SJCRH30 (cell line): ENCODE results near the gene WBP2. TPM values are rescaled to one million over a fixed set of nuclear protein-coding genes. Genes with fewer than 3 reads are reported as not detected.

ENCODE experiments used
- DNase-seq, 2 experiments: peaks; one replicate each; pipeline ENCODE4 v3.0.0-alpha.2; 2015 to 2020
- H3K27ac ChIP-seq: fragments of 250-450 bp; sonication (Bioruptor Pico); 2 replicates; pipeline ENCODE4 v1.5.1; 2020; ENCODE audit warnings: mild to moderate bottlenecking, moderate library complexity
- H3K27me3 ChIP-seq: fragments of 250-450 bp; sonication (Bioruptor Pico); 2 replicates; pipeline ENCODE4 v1.5.1; 2020; ENCODE audit warnings: mild to moderate bottlenecking, moderate library complexity
- H3K36me3 ChIP-seq: fragments of 250-450 bp; sonication (Bioruptor Pico); 2 replicates; pipeline ENCODE4 v1.5.1; 2020; ENCODE audit warnings: mild to moderate bottlenecking, moderate library complexity
- H3K4me1 ChIP-seq: fragments of 250-450 bp; sonication (Bioruptor Pico); 2 replicates; pipeline ENCODE4 v1.5.1; 2020; ENCODE audit warnings: mild to moderate bottlenecking, moderate library complexity
- H3K4me3 ChIP-seq: fragments of 250-450 bp; sonication (Bioruptor Pico); 2 replicates; pipeline ENCODE4 v1.5.1; 2020; ENCODE audit warnings: mild to moderate bottlenecking, moderate library complexity
- H3K9me3 ChIP-seq: fragments of 250-450 bp; sonication (Bioruptor Pico); replicated peaks from 2 replicates; pipeline ENCODE4 v1.5.1; 2020; ENCODE audit warnings: mild to moderate bottlenecking, moderate library complexity
- total RNA-seq: library from RNA; depleted of rRNA; stranded (reverse); fragments of >200 nt; shearing (Covaris generic); gene quantifications from 2 replicates; pipeline ENCODE4 v1.2.3, GENCODE V29; 2014

The WBP2 gene
- total RNA-seq, 1 experiment from 2014 or later, result 36.3 TPM

- no peak for DNase-seq
- no peak overlapping the region for H3K4me3 ChIP-seq
- H3K36me3 ChIP-seq, result peaks cover 25% of the 10 kb centered on the region
- H3K27me3 ChIP-seq, result no peaks in the 10 kb centered on the region
- H3K27ac ChIP-seq, result no peak overlapping the region
- peaks cover 17% of the 10 kb centered on the region; the same call in 1 of the 2 replicates for H3K4me1 ChIP-seq
- no peaks in the 10 kb centered on the region for H3K9me3 ChIP-seq
Measured at GRCh38 chr17:75847614-75848522, 7.3 kb downstream of the WBP2 start.

DNA sequence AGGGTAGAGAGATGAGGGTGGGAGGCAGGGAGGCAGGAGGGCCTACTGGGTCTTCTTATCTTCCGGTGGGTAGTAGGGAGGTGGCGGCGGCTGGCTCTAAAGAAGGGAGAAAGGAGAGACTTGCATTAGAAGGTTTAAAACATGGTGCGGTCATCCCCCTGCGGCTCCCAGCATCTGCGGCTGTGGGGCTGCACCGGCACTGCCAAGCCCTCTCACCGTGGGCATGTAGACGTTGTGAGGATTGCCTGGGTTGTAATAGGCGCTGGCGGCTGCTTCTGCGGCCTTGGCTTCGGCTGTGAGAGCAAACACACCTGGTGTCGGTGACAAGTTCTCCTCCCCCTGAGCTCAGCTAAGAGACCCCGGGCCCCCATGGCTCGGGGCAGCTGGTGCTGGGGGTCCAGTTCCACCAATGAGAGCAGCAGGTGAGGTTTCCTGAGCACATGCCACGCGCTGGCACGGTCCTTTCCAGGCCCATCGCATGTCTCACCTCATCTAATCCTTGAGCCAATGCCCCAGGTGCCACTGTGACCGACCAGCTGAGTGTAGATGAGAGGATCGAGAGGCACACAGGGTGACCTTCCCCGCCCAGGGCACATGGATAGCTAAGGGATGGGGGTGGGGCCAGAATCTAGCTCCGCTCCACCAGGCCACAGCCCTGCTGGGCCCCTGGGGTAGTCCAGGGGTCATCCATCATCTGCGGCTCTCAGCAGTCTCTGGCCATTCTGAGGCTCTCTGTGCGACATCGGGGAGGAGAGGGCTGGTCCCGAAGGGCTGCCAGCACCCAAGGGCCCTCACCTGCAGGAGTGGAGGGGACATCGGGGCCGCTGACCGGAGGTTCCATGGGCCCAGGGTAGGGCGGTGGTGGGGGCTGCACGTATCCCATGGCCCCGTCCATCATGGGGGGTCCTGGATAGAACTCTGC, 8.2 kb downstream of the WBP2 start:
- no peaks in the 10 kb centered on the region for H3K9me3 ChIP-seq
- no peak overlapping the region for H3K4me3 ChIP-seq
- DNase-seq, result no peak
- peaks cover 25% of the 10 kb centered on the region for H3K36me3 ChIP-seq
- H3K27me3 ChIP-seq, result no peaks in the 10 kb centered on the region
- H3K4me1 ChIP-seq, result peaks cover 17% of the 10 kb centered on the region; the same call in 1 of the 2 replicates
- H3K27ac ChIP-seq, result no peak overlapping the region

DNA sequence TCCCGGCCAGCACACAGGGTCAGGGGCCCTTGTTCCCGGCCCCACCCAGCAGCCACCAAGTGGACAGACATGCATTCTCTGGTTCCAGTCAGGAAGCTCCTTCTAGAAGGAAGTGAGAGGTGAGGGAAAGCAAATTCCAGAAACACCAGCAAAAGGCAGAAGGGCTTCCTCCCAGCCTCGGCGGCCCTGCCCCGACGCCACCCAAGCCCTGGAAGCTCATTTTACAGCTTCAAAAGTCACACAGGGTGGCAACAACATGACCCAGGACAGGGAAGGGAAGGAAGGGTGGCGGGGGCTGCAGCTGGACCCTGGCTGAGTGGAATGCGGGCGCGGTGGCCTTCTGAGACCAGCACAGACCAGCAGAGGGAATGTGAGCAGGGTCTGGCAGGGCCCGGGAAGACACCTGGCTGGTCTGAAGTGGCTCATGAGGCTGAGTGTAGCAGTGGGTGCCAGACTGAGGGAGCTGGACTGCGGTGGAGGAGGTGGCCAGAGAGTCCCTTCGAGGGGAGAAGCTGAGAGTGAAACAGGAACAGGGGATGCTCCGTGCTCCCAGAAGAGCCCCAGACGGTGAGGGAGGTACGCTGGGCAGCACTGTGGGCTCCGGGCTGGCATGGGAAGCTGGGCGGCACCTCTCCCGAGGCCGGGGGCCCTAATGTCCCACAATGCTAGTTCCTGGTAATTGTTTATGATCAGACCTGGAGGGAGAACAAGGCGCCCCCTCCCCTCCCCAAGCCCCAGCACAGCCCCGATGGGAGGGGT, 9.0 kb downstream of the WBP2 start:
- no peak for DNase-seq
- no peaks in the 10 kb centered on the region for H3K27me3 ChIP-seq
- H3K27ac ChIP-seq, result no peak overlapping the region
- peaks cover 21% of the 10 kb centered on the region for H3K36me3 ChIP-seq
- H3K4me1 ChIP-seq, result peaks cover 17% of the 10 kb centered on the region; the same call in 1 of the 2 replicates
- no peak overlapping the region for H3K4me3 ChIP-seq
- H3K9me3 ChIP-seq, result no peaks in the 10 kb centered on the region

- Histone ChIP-seq H3K4me3 (no peak overlapping the region), H3K36me3 (peaks cover 19% of the 10 kb centered on the region), H3K27me3 (no peaks in the 10 kb centered on the region), H3K9me3 (no peaks in the 10 kb centered on the region), H3K4me1 (peaks cover 17% of the 10 kb centered on the region; the same call in 1 of the 2 replicates), H3K27ac (no peak overlapping the region)
- DNase-seq, result peak; percentile 82 to 85
Measured at GRCh38 chr17:75845058-75845711, 9.9 kb downstream of the WBP2 start.

DNA sequence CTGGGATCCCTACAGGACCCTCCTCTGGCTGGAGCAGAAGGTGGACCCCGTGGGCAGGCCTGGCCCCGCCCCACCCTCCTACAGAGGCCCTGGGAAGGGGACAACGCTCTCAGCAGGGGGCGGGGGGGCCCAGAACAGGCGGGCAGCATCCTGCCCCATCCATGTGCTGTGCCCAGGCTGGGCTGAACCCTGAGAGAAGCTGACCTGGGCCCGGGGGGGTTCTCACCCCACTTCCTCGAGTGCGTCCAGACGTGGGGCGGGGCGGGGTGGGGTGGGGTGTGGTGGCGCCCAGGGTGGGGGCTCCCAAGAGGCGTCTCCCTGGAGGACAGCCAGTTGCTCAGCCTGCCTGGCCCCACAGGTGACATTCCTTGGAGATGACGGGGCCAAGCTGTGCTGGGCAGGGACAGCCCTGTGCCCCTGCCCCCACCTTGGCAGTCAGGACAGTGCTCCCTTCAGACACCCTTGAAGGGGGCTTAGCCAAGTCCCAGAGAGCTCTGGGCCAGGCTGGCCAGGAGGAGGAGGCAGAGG, 10.5 kb downstream of the WBP2 start:
- Histone ChIP-seq H3K9me3 (no peaks in the 10 kb centered on the region), H3K4me1 (peaks cover 17% of the 10 kb centered on the region; the same call in 1 of the 2 replicates), H3K36me3 (peaks cover 17% of the 10 kb centered on the region), H3K27me3 (no peaks in the 10 kb centered on the region), H3K4me3 (peak overlapping the region; percentile 31), H3K27ac (no peak overlapping the region)
- DNase-seq, result peak; percentile 35 to 38

DNA sequence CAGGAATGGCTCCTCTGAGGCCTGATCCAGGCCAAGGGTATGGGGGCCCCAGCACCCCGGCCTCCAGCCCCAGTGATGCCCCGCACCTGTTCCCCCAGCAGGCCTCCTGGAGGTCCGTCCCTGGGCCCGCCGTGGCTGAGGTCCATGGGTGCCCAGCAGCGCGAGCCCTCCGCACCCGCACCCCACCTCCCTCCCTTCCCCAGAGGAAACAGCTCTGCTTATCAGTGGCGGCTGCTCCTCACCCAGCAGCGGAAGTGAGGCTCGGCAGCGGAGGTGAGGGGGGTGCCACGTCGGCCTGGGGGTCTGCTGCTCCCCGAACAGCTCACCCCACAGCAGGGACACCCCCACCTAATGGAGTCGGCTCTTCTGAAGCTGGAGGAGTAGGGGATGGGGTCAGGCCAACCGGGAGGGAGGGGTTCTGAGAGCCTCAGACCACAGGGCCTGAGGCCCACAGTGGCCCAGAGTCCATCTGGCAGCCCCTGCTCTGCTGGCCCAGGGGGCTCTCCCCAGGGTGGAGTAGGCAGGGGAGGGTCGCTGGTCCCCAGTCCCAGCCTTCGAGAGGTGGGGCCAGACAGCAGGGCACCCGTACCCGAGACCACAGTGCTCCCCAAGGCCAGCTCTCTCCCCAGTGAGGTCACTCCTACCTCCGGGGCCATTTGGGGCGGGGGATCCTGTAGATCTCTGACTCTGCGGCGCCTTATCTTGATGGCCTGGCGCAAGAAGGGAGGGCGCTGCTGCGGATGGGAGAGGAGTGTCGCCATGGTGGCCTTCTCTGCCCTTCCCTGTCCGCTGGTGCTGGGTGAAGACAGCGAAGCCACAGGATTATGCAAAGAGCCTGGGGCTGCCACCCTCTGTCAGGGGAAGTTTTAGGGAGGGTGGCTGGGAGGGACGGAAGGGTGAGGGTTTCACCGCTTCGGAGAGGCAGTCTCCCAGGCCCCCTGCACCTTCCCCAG, 11.3 kb downstream of the WBP2 start, which contains the start of gene UNC13D:
Gene UNC13D (minus strand): TSS at position 828 of the 953 bp plus-strand sequence. CDS start 67 bp downstream, at position 761.
- peaks cover 17% of the 10 kb centered on the region; the same call in 1 of the 2 replicates for H3K4me1 ChIP-seq
- peaks cover 11% of the 10 kb centered on the region; the same call in 1 of the 2 replicates for H3K36me3 ChIP-seq
- peak in 1 of 2 experiments; percentile 50 for DNase-seq
- no peaks in the 10 kb centered on the region for H3K27me3 ChIP-seq
- peak within 1 kb of the TSS; percentile 31 for H3K4me3 ChIP-seq
- H3K9me3 ChIP-seq, result no peaks in the 10 kb centered on the region
- no peak within 1 kb of the TSS for H3K27ac ChIP-seq

- H3K4me1 ChIP-seq, result peaks cover 17% of the 10 kb centered on the region; the same call in 1 of the 2 replicates
- peaks cover 7% of the 10 kb centered on the region; the same call in 1 of the 2 replicates for H3K36me3 ChIP-seq
- H3K27me3 ChIP-seq, result no peaks in the 10 kb centered on the region
- H3K9me3 ChIP-seq, result no peaks in the 10 kb centered on the region
- no peak overlapping the region for H3K4me3 ChIP-seq
- no peak for DNase-seq
- H3K27ac ChIP-seq, result no peak overlapping the region
Measured at GRCh38 chr17:75842963-75843576, 12.1 kb downstream of the WBP2 start.

DNA sequence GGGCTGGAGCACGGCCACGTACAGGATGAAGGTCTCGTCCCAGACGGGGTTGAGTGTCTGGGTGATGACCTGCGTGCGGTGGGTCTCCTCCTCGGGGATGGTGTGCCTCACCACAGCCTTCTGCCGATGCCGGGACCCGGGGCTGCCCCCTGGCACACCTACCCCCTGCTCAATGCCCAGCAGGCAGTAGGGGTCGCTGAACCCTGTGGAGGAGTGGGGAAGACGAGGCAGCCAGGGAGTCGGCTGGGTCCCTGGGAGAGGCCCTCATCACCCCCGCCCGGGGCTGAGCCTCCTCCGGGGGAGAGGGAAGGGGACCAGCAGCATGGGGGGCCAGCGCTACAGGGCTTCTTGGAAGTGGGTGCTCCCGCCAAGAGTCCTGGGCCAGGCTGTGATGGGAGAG, 12.7 kb downstream of the WBP2 start:
- Histone ChIP-seq H3K27me3 (no peaks in the 10 kb centered on the region), H3K27ac (no peak overlapping the region), H3K4me3 (no peak overlapping the region), H3K9me3 (no peaks in the 10 kb centered on the region), H3K36me3 (peaks cover 5% of the 10 kb centered on the region; the same call in 1 of the 2 replicates), H3K4me1 (peaks cover 17% of the 10 kb centered on the region; the same call in 1 of the 2 replicates)
- no peak for DNase-seq

GRCh38 chr17:75840799-75841164, 14.4 kb downstream of the WBP2 start:
- H3K4me1 ChIP-seq, result peaks cover 13% of the 10 kb centered on the region; the same call in 1 of the 2 replicates
- H3K27ac ChIP-seq, result no peak overlapping the region
- H3K36me3 ChIP-seq, result no peaks in the 10 kb centered on the region
- H3K27me3 ChIP-seq, result no peaks in the 10 kb centered on the region
- H3K9me3 ChIP-seq, result no peaks in the 10 kb centered on the region
- no peak overlapping the region for H3K4me3 ChIP-seq
- no peak for DNase-seq

DNA sequence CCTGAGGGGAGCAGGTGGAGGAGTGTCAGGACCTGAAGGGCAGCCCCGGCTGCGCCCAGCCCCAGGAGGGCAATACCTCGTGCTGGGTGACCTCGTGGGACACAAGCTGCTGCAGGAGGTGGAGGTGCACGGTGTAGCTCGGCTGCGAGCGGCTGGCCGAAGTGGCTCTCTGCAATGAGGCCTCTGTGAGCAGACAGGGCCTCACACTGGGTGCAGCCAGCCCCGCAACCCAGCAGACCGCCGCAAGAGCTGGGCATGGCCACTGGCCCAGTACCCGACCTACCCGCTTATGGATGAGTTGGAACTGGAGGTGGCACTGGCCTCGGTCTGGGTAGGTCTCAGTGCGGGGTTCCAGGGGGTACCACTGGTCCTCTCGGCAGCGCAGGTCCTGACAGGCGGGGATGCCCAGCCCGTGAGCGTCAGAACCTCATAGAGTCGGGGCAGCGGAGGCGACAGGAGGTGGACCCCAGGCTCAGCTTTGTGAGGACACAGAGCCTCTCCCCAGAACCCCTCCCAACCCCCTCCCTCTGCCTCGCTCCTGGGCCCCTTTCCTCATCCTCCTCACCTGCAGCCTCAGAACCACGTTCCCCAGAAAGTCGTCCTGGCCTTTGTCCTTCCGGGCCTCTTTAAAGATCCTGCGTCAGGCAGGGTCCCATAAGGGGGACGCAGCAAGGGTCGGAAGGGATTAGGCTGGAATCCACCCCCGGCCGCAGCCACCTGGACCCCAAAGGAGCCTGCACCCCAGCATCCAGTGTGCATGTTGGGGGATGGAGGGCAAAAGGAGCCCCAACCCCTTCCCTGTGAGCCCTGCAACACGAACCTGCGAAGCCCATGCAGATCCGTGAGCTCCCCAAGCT, 15.0 kb downstream of the WBP2 start:
- peaks cover 7% of the 10 kb centered on the region; the same call in 1 of the 2 replicates for H3K4me1 ChIP-seq
- no peaks in the 10 kb centered on the region for H3K27me3 ChIP-seq
- H3K4me3 ChIP-seq, result no peak overlapping the region
- H3K36me3 ChIP-seq, result no peaks in the 10 kb centered on the region
- DNase-seq, result no peak
- no peak overlapping the region for H3K27ac ChIP-seq
- no peaks in the 10 kb centered on the region for H3K9me3 ChIP-seq

DNA sequence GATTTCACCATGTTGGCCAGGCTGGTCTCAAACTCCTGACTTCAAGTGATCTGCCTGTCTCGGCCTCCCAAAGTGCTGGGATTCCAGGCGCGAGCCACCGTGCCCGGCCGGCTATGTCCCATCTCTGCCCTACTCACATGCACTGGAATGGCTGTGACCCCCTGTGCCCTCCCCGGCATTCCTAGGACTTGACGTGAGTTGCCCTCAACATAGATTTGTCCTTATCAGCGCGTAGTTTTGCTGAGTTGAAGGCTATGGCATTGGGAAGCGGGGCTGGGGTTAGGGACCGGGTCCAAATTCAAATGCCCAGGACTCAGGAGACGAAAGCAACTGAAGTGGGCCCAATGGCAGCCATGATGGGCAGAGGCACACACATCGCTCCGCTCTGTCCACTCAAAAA, 16.7 kb downstream of the WBP2 start:
- no peak overlapping the region for H3K4me3 ChIP-seq
- H3K36me3 ChIP-seq, result no peaks in the 10 kb centered on the region
- no peaks in the 10 kb centered on the region for H3K9me3 ChIP-seq
- peaks cover 9% of the 10 kb centered on the region; the same call in 1 of the 2 replicates for H3K4me1 ChIP-seq
- no peak overlapping the region for H3K27ac ChIP-seq
- no peaks in the 10 kb centered on the region for H3K27me3 ChIP-seq
- no peak for DNase-seq
